H1 (cell line): ENCODE results near the gene KIF26B. TPM values are rescaled to one million over a fixed set of nuclear protein-coding genes. Genes with fewer than 3 reads are reported as not detected.

Experiments
- CTCF ChIA-PET: fragments of 300-600 bp; sonication (Branson Sonifier 250); formaldehyde crosslinking; loops from one replicate; lab custom pipeline; 2021; ENCODE audit not compliant: partially characterized antibody; lab: Charles Lee
- POLR2A ChIA-PET: fragments of 300-600 bp; sonication (Branson Sonifier 250); formaldehyde crosslinking; loops from one replicate; lab custom pipeline; 2021; ENCODE audit warnings: inconsistent platforms; ENCODE audit not compliant: partially characterized antibody; lab: Charles Lee
- DNase-seq, 2 experiments: peaks; one replicate each; pipeline versions ENCODE4 v3.0.0 to v3.0.0-alpha.2; 2010 to 2022; ENCODE audit warnings: low spot score in 2 of 2, low read depth in 1 of 2, mixed read lengths in 1 of 2
- FAIRE-seq: peaks from 2 replicates; lab custom pipeline; 2011; peaks lifted over from hg19 to GRCh38; lab: Jason Lieb, UNC
- H2AFZ ChIP-seq: 2 replicates; pipeline ENCODE4 v1.8.1; 2012; ENCODE audit warnings: low read length, inconsistent platforms
- H2AK5ac ChIP-seq: 2 replicates; pipeline ENCODE4 v1.6.1; 2013; ENCODE audit warnings: low read depth, low read length
- H2BK120ac ChIP-seq: replicated peaks from 2 replicates; pipeline ENCODE3; 2013; ENCODE audit warnings: low read depth, low read length, inconsistent platforms
- H2BK12ac ChIP-seq: 2 replicates; pipeline ENCODE4 v1.6.1; 2013; ENCODE audit warnings: low read depth, low read length
- H2BK15ac ChIP-seq: 2 replicates; pipeline ENCODE4 v1.6.1; 2013; ENCODE audit warnings: low read length
- H2BK20ac ChIP-seq: 2 replicates; pipeline ENCODE4 v1.6.1; 2013; ENCODE audit warnings: low read length
- H2BK5ac ChIP-seq: 2 replicates; pipeline ENCODE4 v1.6.1; 2013; ENCODE audit warnings: low read depth, low read length
- H3K14ac ChIP-seq: 2 replicates; pipeline ENCODE4 v1.6.1; 2013; ENCODE audit warnings: inconsistent platforms; ENCODE audit not compliant: insufficient read length
- H3K18ac ChIP-seq: 2 replicates; pipeline ENCODE4 v1.6.1; 2013; ENCODE audit warnings: low read length; ENCODE audit errors: extremely low read depth
- H3K23ac ChIP-seq: 2 replicates; pipeline ENCODE4 v1.6.1; 2013; ENCODE audit warnings: inconsistent platforms; ENCODE audit not compliant: insufficient read length
- H3K23me2 ChIP-seq: 2 replicates; pipeline ENCODE4 v1.6.1; 2013; ENCODE audit warnings: low read depth, low read length
- H3K27ac ChIP-seq: 2 replicates; pipeline ENCODE4 v1.6.1; 2011; ENCODE audit warnings: low read depth, low read length, inconsistent platforms
- H3K27me3 ChIP-seq, 4 experiments: replicated peaks in 1 of 4; 1 replicate in 1 of 4; 2 replicates in 3 of 4; pipeline versions ENCODE4 v1.6.1 to v1.8.1; 2011 to 2013; ENCODE audit warnings: low read length in 3 of 4, mild to moderate bottlenecking in 3 of 4, inconsistent platforms in 2 of 4, mixed read lengths in 2 of 4, moderate library complexity in 1 of 4; ENCODE audit not compliant: control insufficient read depth in 3 of 4, insufficient read depth in 3 of 4; ENCODE audit errors: extremely low read depth in 1 of 4
- H3K36me3 ChIP-seq, 4 experiments: 2 replicates each; pipeline versions ENCODE4 v1.6.1 to v1.8.1; 2011 to 2013; ENCODE audit warnings: mild to moderate bottlenecking in 4 of 4, low read length in 3 of 4, moderate library complexity in 2 of 4, control low read depth in 1 of 4, inconsistent platforms in 1 of 4; ENCODE audit not compliant: insufficient read depth in 4 of 4, control insufficient read depth in 2 of 4
- H3K4ac ChIP-seq: replicated peaks from 2 replicates; pipeline ENCODE3; 2013; ENCODE audit warnings: low read length, low read depth, mixed read lengths, inconsistent platforms; ENCODE audit not compliant: insufficient read length
- H3K4me1 ChIP-seq, 4 experiments: replicated peaks in 1 of 4; 1 replicate in 1 of 4; 2 replicates in 3 of 4; pipeline versions ENCODE4 v1.6.1 to v1.8.1; 2011 to 2013; ENCODE audit warnings: low read length in 3 of 4, inconsistent platforms in 2 of 4, mixed read lengths in 1 of 4; ENCODE audit not compliant: insufficient read depth in 4 of 4, control insufficient read depth in 3 of 4
- H3K4me2 ChIP-seq, 2 experiments: 2 replicates each; pipeline versions ENCODE4 v1.6.1 to v1.8.1; 2011 to 2013; ENCODE audit warnings: low read depth in 2 of 2, low read length in 2 of 2, control low read depth in 1 of 2, inconsistent platforms in 1 of 2, mild to moderate bottlenecking in 1 of 2; ENCODE audit not compliant: insufficient read depth in 1 of 2
- H3K4me3 ChIP-seq, 4 experiments: fragments of 200-600, 300-600 bp in 1 of 4; sonication (generic), shearing (Covaris generic), sonication (Bioruptor Twin) in 1 of 4; 2 replicates each; pipeline versions ENCODE4 v1.5.1 to v1.8.1; 2011 to 2016; ENCODE audit warnings: low read length in 4 of 4, low read depth in 3 of 4, control low read depth in 2 of 4, inconsistent platforms in 2 of 4, mild to moderate bottlenecking in 2 of 4, mixed read lengths in 1 of 4, moderate library complexity in 1 of 4; ENCODE audit not compliant: insufficient read depth in 2 of 4; ENCODE audit errors: extremely low read depth in 1 of 4
- H3K56ac ChIP-seq: replicated peaks from 2 replicates; pipeline ENCODE3; 2013; ENCODE audit warnings: low read depth, mild to moderate bottlenecking, mixed read lengths, low read length, inconsistent platforms; ENCODE audit not compliant: insufficient read length
- H3K79me1 ChIP-seq: 2 replicates; pipeline ENCODE4 v1.6.1; 2013; ENCODE audit warnings: low read depth, low read length, control low read depth
- H3K79me2 ChIP-seq, 2 experiments: 2 replicates each; pipeline versions ENCODE4 v1.6.1 to v1.8.1; 2012 to 2013; ENCODE audit warnings: low read length in 2 of 2, mild to moderate bottlenecking in 2 of 2, inconsistent platforms in 1 of 2; ENCODE audit not compliant: insufficient read depth in 2 of 2, control insufficient read depth in 1 of 2
- H3K9ac ChIP-seq, 4 experiments: replicated peaks in 1 of 4; 1 replicate in 1 of 4; 2 replicates in 3 of 4; pipeline versions ENCODE4 v1.6.1 to v1.8.1; 2011 to 2013; ENCODE audit warnings: low read depth in 3 of 4, low read length in 3 of 4, control low read depth in 2 of 4, mild to moderate bottlenecking in 2 of 4, moderate library complexity in 2 of 4, inconsistent platforms in 1 of 4; ENCODE audit errors: extremely low read depth in 1 of 4
- H3K9me3 ChIP-seq, 2 experiments: 2 replicates each; pipeline versions ENCODE4 v1.6.1 to v1.8.1; 2012 to 2013; ENCODE audit warnings: mild to moderate bottlenecking in 2 of 2, moderate library complexity in 2 of 2, control low read depth in 1 of 2, inconsistent platforms in 1 of 2, low read depth in 1 of 2, low read length in 1 of 2, mixed read lengths in 1 of 2; ENCODE audit not compliant: insufficient read depth in 2 of 2
- H4K20me1 ChIP-seq, 2 experiments: replicated peaks in 1 of 2; 2 replicates each; pipeline versions ENCODE3 to v1.8.1; 2011 to 2013; ENCODE audit warnings: inconsistent platforms in 2 of 2, low read length in 2 of 2, mild to moderate bottlenecking in 1 of 2; ENCODE audit not compliant: insufficient read depth in 2 of 2, control insufficient read depth in 1 of 2
- H4K5ac ChIP-seq: 2 replicates; pipeline ENCODE4 v1.6.1; 2013; ENCODE audit warnings: low read length, low read depth, mixed read lengths, inconsistent platforms; ENCODE audit not compliant: insufficient read length
- H4K8ac ChIP-seq: 2 replicates; pipeline ENCODE4 v1.8.0; 2013; ENCODE audit warnings: mild to moderate bottlenecking, moderate library complexity, low read length, inconsistent platforms; ENCODE audit not compliant: insufficient read depth; ENCODE audit errors: extremely low read depth
- H4K91ac ChIP-seq: replicated peaks from 2 replicates; pipeline ENCODE3; 2013; ENCODE audit warnings: low read length, mixed read lengths, inconsistent platforms; ENCODE audit not compliant: insufficient read length
- TAF7 ChIP-seq: optimal IDR thresholded peaks from 2 replicates; pipeline ENCODE3; 2011; ENCODE audit warnings: low read depth, mild to moderate bottlenecking, inconsistent platforms, low read length, moderate library complexity, borderline replicate concordance
- WGBS, 2 experiments: shearing (Covaris generic) in 1 of 2; methylation state at CpG; one replicate each; pipeline versions ENCODE4 v1.1.6 to v1.1.7; 2013 to 2015; ENCODE audit warnings: low lambda C conversion rate in 2 of 2, mixed read lengths in 2 of 2, inconsistent platforms in 1 of 2, low coverage in 1 of 2, missing lambda C conversion rate in 1 of 2; ENCODE audit not compliant: insufficient replicate concordance in 2 of 2, insufficient coverage in 1 of 2, insufficient read length in 1 of 2; ENCODE audit errors: extremely low coverage in 1 of 2, missing lambda C conversion rate in 1 of 2; 5-methylcytosine and 5-hydroxymethylcytosine counted together
- polyA plus RNA-seq, 7 experiments: library from polyadenylated mRNA; depleted of rRNA in 3 of 7; stranded (reverse) in 5 of 7; unstranded in 2 of 7; fragments of >200 nt in 5 of 7; fragments of 200-250 nt in 2 of 7; gene quantifications; 1 replicate in 5 of 7; 2 replicates in 1 of 7; 4 replicates in 1 of 7; pipeline versions ENCODE4 v1.2.1 to v1.2.3, GENCODE V29; 2011 to 2013; ENCODE audit warnings: missing spikeins in 2 of 7, mixed read lengths in 2 of 7
- total RNA-seq: library from RNA; stranded (reverse); fragmentation: NEBNext Ultra II Directional; extraction: Animal tissue kit (Norgen Biotek cat#: 25700); gene quantifications from 2 replicates; pipeline ENCODE4 v1.2.1, GENCODE V29; 2021

Gene KIF26B
- total and polyA plus RNA-seq, 2 of the 8 experiments (the other 6 are each of a cell fraction or from before 2014, with no cell fraction given): 0.06 to 0.28 TPM

- FAIRE-seq (no peak), DNase-seq (no peak)
- Histone ChIP-seq H4K20me1 (no peaks in the 10 kb centered on the region), H3K79me1 (no peaks in the 10 kb centered on the region), H3K9ac (no peak overlapping the region), H2BK15ac (no peak overlapping the region), H3K9me3 (no peaks in the 10 kb centered on the region), H2AK5ac (0 out of 2 replicates have a peak overlapping the region, but pooled peaks have one; percentile 56), H4K91ac (no peak overlapping the region), H3K79me2 (no peaks in the 10 kb centered on the region), H3K4me1 (no peaks in the 10 kb centered on the region), H2AFZ (no peak overlapping the region), H2BK5ac (no peak overlapping the region), H3K4ac (no peak overlapping the region), H3K27ac (no peak overlapping the region), H3K14ac (no peak overlapping the region), H3K27me3 (no peaks in the 10 kb centered on the region), H2BK12ac (no peak overlapping the region), H4K5ac (no peak overlapping the region), H4K8ac (no peak overlapping the region), H2BK120ac (no peak overlapping the region), H3K4me3 (no peak overlapping the region), H3K4me2 (no peak overlapping the region), H3K36me3 (no peaks in the 10 kb centered on the region), H3K23me2 (no peaks in the 10 kb centered on the region), H2BK20ac (no peak overlapping the region), H3K18ac (no peak overlapping the region), H3K56ac (no peak overlapping the region), H3K23ac (no peak overlapping the region)
- no peak for TF ChIP-seq TAF7
- ChIA-PET CTCF (interaction anchor here (0.8 kb wide), 1 partner anchor 15 kb away, joined by 3 read pairs; no protein-coding TSS in a partner anchor), POLR2A (no interaction called here)
- 95% methylated on average over 7 of the region's 7 CpGs; no CpG with 5 or more reads in 1 of the 2 experiments for WGBS, 2 experiments
Observed at GRCh38 chr1:245528258-245528635, 373.5 kb downstream of the KIF26B start.
